Activated T-helper 9 cell treated with anti-CD3 and anti-CD28 coated beads, Interleukin-2, amount 50 U/mL, for 16 hours (primary cell): ENCODE measurements around the gene NMUR1.
A peak's percentile ranks its signal among the peaks of the same experiment; 100 is the strongest.
"Not testable (repeated sequence)": the region's sequence is repeated elsewhere in the genome, so short reads cannot be mapped to it uniquely, and the experiment has no call there.

Experiments used
- DNase-seq: peaks from one replicate; pipeline ENCODE4 v3.0.0-alpha.2; 2020; ENCODE audit warnings: low read depth

NMUR1 gene

GRCh38 chr2:231530099-231531011, at the start of gene NMUR1:
NMUR1 (minus strand) TSS chr2:231530445; CDS start chr2:231530361, 84 bp downstream.
- peak; percentile 65 for DNase-seq

GRCh38 chr2:231579560-231579959, 49.3 kb upstream of the NMUR1 start:
- DNase-seq = no peak

GRCh38 chr2:231578655-231579054, 48.4 kb upstream of the NMUR1 start:
- not testable (repeated sequence) for DNase-seq

GRCh38 chr2:231576465-231576864, 46.2 kb upstream of the NMUR1 start:
- DNase-seq = no peak

- DNase-seq = no peak
Measured at GRCh38 chr2:231575612-231576256, 45.5 kb upstream of the NMUR1 start.

- DNase-seq = no peak
Measured at GRCh38 chr2:231573698-231574421, 43.6 kb upstream of the NMUR1 start.

GRCh38 chr2:231573096-231573495, 42.9 kb upstream of the NMUR1 start:
- no peak for DNase-seq

- no peak for DNase-seq
Measured at GRCh38 chr2:231571661-231572191, 41.5 kb upstream of the NMUR1 start.

- DNase-seq = not testable (repeated sequence)
Measured at GRCh38 chr2:231570915-231571314, 40.7 kb upstream of the NMUR1 start.

- no peak for DNase-seq
Measured at GRCh38 chr2:231568785-231569435, 38.7 kb upstream of the NMUR1 start.

- DNase-seq = no peak
Measured at GRCh38 chr2:231568098-231568784, 38.0 kb upstream of the NMUR1 start.

GRCh38 chr2:231567159-231567558, 36.9 kb upstream of the NMUR1 start:
- no peak for DNase-seq

GRCh38 chr2:231565887-231566594, 35.8 kb upstream of the NMUR1 start:
- DNase-seq = no peak

- no peak for DNase-seq
Measured at GRCh38 chr2:231563378-231563961, 33.2 kb upstream of the NMUR1 start.

GRCh38 chr2:231557571-231558217, 27.4 kb upstream of the NMUR1 start:
- DNase-seq = peak; percentile 25

- no peak for DNase-seq
Measured at GRCh38 chr2:231556981-231557380, 26.7 kb upstream of the NMUR1 start.

- DNase-seq = not testable (repeated sequence)
Measured at GRCh38 chr2:231556496-231556895, 26.3 kb upstream of the NMUR1 start.

- no peak for DNase-seq
Measured at GRCh38 chr2:231554748-231555545, 24.7 kb upstream of the NMUR1 start.

GRCh38 chr2:231554327-231554726, 24.1 kb upstream of the NMUR1 start:
- no peak for DNase-seq
